Esophagus muscularis mucosa (tissue), 4 donors: Measurements from ENCODE around the gene CABCOCO1. TPM values are rescaled to one million over a fixed set of nuclear protein-coding genes. Genes with fewer than 3 reads are reported as not detected.

Source experiments
- DNase-seq: peaks from one replicate; pipeline ENCODE4 v3.0.0-alpha.2; 2017; ENCODE audit errors: extremely low spot score
- H3K27ac ChIP-seq, 4 donors: fragments of 200-600 bp; sonication (generic); replicated peaks in 1 of 4; 1 replicate in 3 of 4; 2 replicates in 1 of 4; pipeline ENCODE4 v1.5.1; 2016 to 2019; ENCODE audit warnings: mild to moderate bottlenecking in 1 of 4
- H3K27me3 ChIP-seq, 4 donors: fragments of 200-600 bp; sonication (generic); one replicate each; pipeline versions ENCODE4 v1.5.1 to v1.6.0; 2016 to 2019
- H3K36me3 ChIP-seq, 4 donors: fragments of 200-600 bp; sonication (generic); one replicate each; pipeline ENCODE4 v1.5.1; 2016 to 2019
- H3K4me1 ChIP-seq, 4 donors: fragments of 200-600 bp; sonication (generic); one replicate each; pipeline ENCODE4 v1.5.1; 2016 to 2019
- H3K4me3 ChIP-seq, 4 donors: fragments of 200-600 bp; sonication (generic); 1 replicate in 2 of 4; 2 replicates in 2 of 4; pipeline ENCODE4 v1.5.1; 2016 to 2019; ENCODE audit warnings: mild to moderate bottlenecking in 4 of 4, moderate library complexity in 1 of 4
- H3K9me3 ChIP-seq, 4 donors: fragments of 200-600 bp; sonication (generic); 1 replicate in 3 of 4; 2 replicates in 1 of 4; pipeline ENCODE4 v1.5.1; 2016 to 2019
- CTCF ChIP-seq, 3 experiments: fragments of 200-600 bp in 2 of 3; fragments of 450-650 bp in 1 of 3; sonication (generic) in 2 of 3; IDR thresholded peaks; one replicate each; pipeline ENCODE4 v1.5.1; 2017 to 2019; ENCODE audit warnings: antibody characterized with exemption in 3 of 3, mild to moderate bottlenecking in 2 of 3, moderate library complexity in 1 of 3
- EP300 ChIP-seq: sonication (generic); formaldehyde crosslinking; IDR thresholded peaks from one replicate; pipeline ENCODE4 v1.6.1; 2017; ENCODE audit warnings: antibody characterized with exemption
- POLR2A ChIP-seq: fragments of 450-650 bp; IDR thresholded peaks from one replicate; pipeline ENCODE4 v1.6.1; 2017; ENCODE audit warnings: antibody characterized with exemption, moderate library complexity, mild to moderate bottlenecking, low read depth
- POLR2AphosphoS5 ChIP-seq, 2 donors: sonication (generic); formaldehyde crosslinking; IDR thresholded peaks; one replicate each; pipeline ENCODE4 v1.6.1; 2017; ENCODE audit warnings: antibody characterized with exemption in 2 of 2
- WGBS: methylation state at CpG from one replicate; pipeline ENCODE4 v1.1.5; 2018; 5-methylcytosine and 5-hydroxymethylcytosine counted together
- intact Hi-C: fragments of 100-400 bp; cut with DNase I; formaldehyde crosslinking; loops from one replicate; pipeline ENCODE4 v1.15.1; 2023
- total RNA-seq, 4 donors: library from RNA; depleted of rRNA; stranded (reverse); fragments of >200 nt; gene quantifications; one replicate each; pipeline versions ENCODE4 v1.1.0 to v1.2.1, GENCODE V29; 2016

Gene CABCOCO1
- total RNA-seq, 4 donors from 2014 or later: 0.83 to 2.7 (median 1.8) TPM

- intact Hi-C loops: loop anchor here (5.0 kb wide), 1 partner anchor 85 kb away; no protein-coding TSS in a partner anchor
- no peak for TF ChIP-seq CTCF (IDR thresholded peaks at IDR 0.05)
- TF ChIP-seq POLR2A: no peak
- no peak for TF ChIP-seq EP300
- TF ChIP-seq POLR2AphosphoS5 (IDR thresholded peaks at IDR 0.05): no peak
- Histone ChIP-seq H3K36me3 (no peaks in the 10 kb centered on the region), H3K4me3 (no peak overlapping the region), H3K27me3 (no peaks in the 10 kb centered on the region), H3K9me3 (no peaks in the 10 kb centered on the region), H3K27ac (no peak overlapping the region), H3K4me1 (peaks cover 0 to 29% (median 24%) of the 10 kb centered on the region in 4 donors)
- WGBS: 92% methylated on average over 2 of the region's 2 CpGs
- DNase-seq: no peak
These were observed 84.6 kb downstream of the CABCOCO1 start for GRCh38 chr10:61747307-61747706.

GRCh38 chr10:61749291-61749690, 86.6 kb downstream of the CABCOCO1 start:
- H3K9me3 ChIP-seq: no peaks in the 10 kb centered on the region
- WGBS: 56% methylated on average over 3 of the region's 3 CpGs
- H3K27ac ChIP-seq: peak overlapping the region in 1 of 4 donors; percentile 16
- no peak overlapping the region for H3K4me3 ChIP-seq
- intact Hi-C loops: loop anchor here (5.0 kb wide), 1 partner anchor 83 kb away; no protein-coding TSS in a partner anchor
- no peak for DNase-seq
- no peaks in the 10 kb centered on the region for H3K27me3 ChIP-seq
- H3K4me1 ChIP-seq: peaks cover 0 to 35% (median 30%) of the 10 kb centered on the region in 4 donors
- TF ChIP-seq POLR2AphosphoS5 (IDR thresholded peaks at IDR 0.05): no peak
- no peak for TF ChIP-seq EP300
- TF ChIP-seq CTCF (IDR thresholded peaks at IDR 0.05): no peak
- TF ChIP-seq POLR2A: no peak
- H3K36me3 ChIP-seq: no peaks in the 10 kb centered on the region

- Histone ChIP-seq H3K9me3 (no peaks in the 10 kb centered on the region), H3K27ac (no peak overlapping the region), H3K4me1 (peaks cover 0 to 47% (median 40%) of the 10 kb centered on the region in 4 donors), H3K4me3 (no peak overlapping the region), H3K27me3 (no peaks in the 10 kb centered on the region), H3K36me3 (no peaks in the 10 kb centered on the region)
- intact Hi-C loops: loop anchor here (5.0 kb wide), 1 partner anchor 496 kb away; no protein-coding TSS in a partner anchor
- 65% methylated on average over 6 of the region's 6 CpGs for WGBS
- no peak for TF ChIP-seq EP300
- TF ChIP-seq CTCF (IDR thresholded peaks at IDR 0.05): peak; percentile 53 to 66 (median 57)
- DNase-seq: no peak
These were observed 88.3 kb downstream of the CABCOCO1 start for GRCh38 chr10:61750943-61751471.

- intact Hi-C loops: loop anchor here (5.0 kb wide), 1 partner anchor 496 kb away; no protein-coding TSS in a partner anchor
- Histone ChIP-seq H3K4me3 (no peak overlapping the region), H3K36me3 (no peaks in the 10 kb centered on the region), H3K27me3 (no peaks in the 10 kb centered on the region), H3K27ac (no peak overlapping the region), H3K4me1 (peaks cover 0 to 47% (median 40%) of the 10 kb centered on the region in 4 donors), H3K9me3 (no peaks in the 10 kb centered on the region)
- TF ChIP-seq POLR2AphosphoS5 (IDR thresholded peaks at IDR 0.05) (no peak), CTCF (IDR thresholded peaks at IDR 0.05) (no peak), EP300 (no peak), POLR2A (no peak)
- 62% methylated on average over 3 of the region's 3 CpGs for WGBS
- DNase-seq: no peak
These were observed 88.9 kb downstream of the CABCOCO1 start for GRCh38 chr10:61751599-61751998.
